Cardiac muscle cell (in vitro differentiated cells and primary cell): ENCODE results near the gene LRBA. TPM values are rescaled to one million over a fixed set of nuclear protein-coding genes. Genes with fewer than 3 reads are reported as not detected.

ENCODE experiments used
- DNase-seq, 2 donors: peaks; one replicate each; pipeline versions ENCODE4 v3.0.0 to v3.0.0-alpha.2; 2010 to 2017; ENCODE audit warnings: low read depth in 1 of 2, low spot score in 1 of 2
- H3K27ac ChIP-seq: fragments of 200-600 bp; sonication (generic); 2 replicates; pipeline ENCODE4 v1.5.1; 2016
- H3K27me3 ChIP-seq: fragments of 200-600 bp; sonication (generic); 2 replicates; pipeline ENCODE4 v1.6.0; 2016; ENCODE audit warnings: control low read depth
- H3K36me3 ChIP-seq: fragments of 200-600 bp; sonication (generic); 2 replicates; pipeline ENCODE4 v1.5.1; 2016; ENCODE audit warnings: control low read depth
- H3K4me1 ChIP-seq: fragments of 200-600 bp; sonication (generic); 2 replicates; pipeline ENCODE4 v1.8.1; 2017; ENCODE audit warnings: low read depth, mild to moderate bottlenecking, mixed run types
- H3K4me3 ChIP-seq: fragments of 200-600 bp; sonication (generic); 2 replicates; pipeline ENCODE4 v1.5.1; 2016; ENCODE audit warnings: mild to moderate bottlenecking
- H3K9me3 ChIP-seq: fragments of 200-600 bp; sonication (generic); 2 replicates; pipeline ENCODE4 v1.5.1; 2017; ENCODE audit warnings: low read depth, mild to moderate bottlenecking, control low read depth
- polyA plus RNA-seq: library from polyadenylated mRNA; unstranded; fragments of >200 nt; fragmentation: Nextera tagmentation; extraction: Ambion mirVana; gene quantifications from 2 replicates; pipeline ENCODE4 v1.2.1, GENCODE V29; 2016
- total RNA-seq: library from RNA; depleted of rRNA; stranded (reverse); fragments of >200 nt; gene quantifications from 2 replicates; pipeline ENCODE4 v1.2.3, GENCODE V29; 2016
- TF ChIP-seq, protein P1 (sequence below): IDR thresholded peaks from 2 replicates; pipeline ENCODE4 v1.5.1; 2012; ENCODE audit warnings: low read depth, mild to moderate bottlenecking, low read length

The LRBA gene
- total and polyA plus RNA-seq, 2 experiments from 2014 or later = 17.7 to 58.8 TPM

- Histone ChIP-seq H3K4me3 (no peak overlapping the region), H3K9me3 (no peaks in the 10 kb centered on the region), H3K36me3 (no peaks in the 10 kb centered on the region), H3K27me3 (no peaks in the 10 kb centered on the region), H3K4me1 (peaks cover 6% of the 10 kb centered on the region), H3K27ac (no peak overlapping the region)
- TF ChIP-seq, protein P1, sequence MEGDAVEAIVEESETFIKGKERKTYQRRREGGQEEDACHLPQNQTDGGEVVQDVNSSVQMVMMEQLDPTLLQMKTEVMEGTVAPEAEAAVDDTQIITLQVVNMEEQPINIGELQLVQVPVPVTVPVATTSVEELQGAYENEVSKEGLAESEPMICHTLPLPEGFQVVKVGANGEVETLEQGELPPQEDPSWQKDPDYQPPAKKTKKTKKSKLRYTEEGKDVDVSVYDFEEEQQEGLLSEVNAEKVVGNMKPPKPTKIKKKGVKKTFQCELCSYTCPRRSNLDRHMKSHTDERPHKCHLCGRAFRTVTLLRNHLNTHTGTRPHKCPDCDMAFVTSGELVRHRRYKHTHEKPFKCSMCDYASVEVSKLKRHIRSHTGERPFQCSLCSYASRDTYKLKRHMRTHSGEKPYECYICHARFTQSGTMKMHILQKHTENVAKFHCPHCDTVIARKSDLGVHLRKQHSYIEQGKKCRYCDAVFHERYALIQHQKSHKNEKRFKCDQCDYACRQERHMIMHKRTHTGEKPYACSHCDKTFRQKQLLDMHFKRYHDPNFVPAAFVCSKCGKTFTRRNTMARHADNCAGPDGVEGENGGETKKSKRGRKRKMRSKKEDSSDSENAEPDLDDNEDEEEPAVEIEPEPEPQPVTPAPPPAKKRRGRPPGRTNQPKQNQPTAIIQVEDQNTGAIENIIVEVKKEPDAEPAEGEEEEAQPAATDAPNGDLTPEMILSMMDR = no peak
- peak in 1 of 2 donors; percentile 44 for DNase-seq
Measured at GRCh38 chr4:150255610-150256224, 759.4 kb downstream of the LRBA start.

DNA sequence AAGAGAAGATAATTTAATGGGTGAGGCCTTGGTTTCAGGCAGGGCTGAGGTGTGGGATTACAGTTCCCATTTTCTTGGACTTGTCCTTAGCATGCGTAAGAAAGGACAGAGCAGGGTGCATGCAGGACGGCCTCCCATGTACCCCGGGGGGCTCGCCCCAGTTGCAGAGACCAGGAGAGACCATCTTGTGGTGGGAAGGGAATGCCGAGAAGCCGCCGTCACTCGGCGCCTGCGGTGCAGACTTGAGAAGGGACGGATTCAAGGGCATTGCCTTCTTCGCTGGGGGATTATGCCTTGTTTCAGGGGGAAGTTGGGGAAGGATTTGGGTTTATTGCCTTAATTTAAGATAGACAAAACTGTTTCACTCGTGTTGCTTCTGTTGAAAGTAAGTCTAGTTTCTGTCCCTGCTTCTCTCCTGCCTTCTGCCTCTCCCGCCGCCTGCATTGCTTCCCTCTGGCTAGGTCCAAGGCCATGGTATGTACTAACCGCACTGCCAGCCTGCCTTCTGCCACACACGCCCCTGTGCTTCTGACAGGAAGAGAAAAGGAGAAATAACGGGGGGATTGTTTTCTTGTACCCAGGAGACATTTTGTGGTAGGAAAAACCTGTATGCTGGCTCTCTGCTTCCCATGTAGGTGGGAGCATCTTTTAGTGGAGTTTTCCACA lies 761.0 kb downstream of the LRBA start:
- DNase-seq = no peak
- Histone ChIP-seq H3K4me3 (no peak overlapping the region), H3K4me1 (no peaks in the 10 kb centered on the region), H3K27me3 (no peaks in the 10 kb centered on the region), H3K27ac (no peak overlapping the region), H3K9me3 (no peaks in the 10 kb centered on the region), H3K36me3 (no peaks in the 10 kb centered on the region)
- TF ChIP-seq, protein P1 = no peak

DNA sequence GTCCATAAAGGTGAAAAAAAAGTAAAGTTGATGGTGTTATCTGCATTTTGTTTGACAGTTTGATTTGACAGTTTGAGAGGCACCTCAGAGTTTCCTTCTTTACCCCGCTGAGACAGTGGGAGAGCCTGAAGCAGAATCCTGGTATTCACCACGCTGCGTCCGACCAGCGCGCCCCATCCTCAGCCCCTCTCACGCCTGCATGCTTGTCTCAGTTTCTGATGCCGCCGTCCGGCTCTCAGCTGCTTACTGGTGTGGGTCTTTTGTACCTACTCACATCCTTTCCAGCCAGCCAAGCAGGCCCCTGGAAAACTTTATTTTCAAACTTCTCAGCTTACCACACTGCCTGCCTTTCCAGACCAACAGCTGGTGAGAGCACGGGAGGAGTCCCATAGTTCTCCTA lies 761.7 kb downstream of the LRBA start:
- DNase-seq = no peak
- H3K9me3 ChIP-seq = no peaks in the 10 kb centered on the region
- H3K36me3 ChIP-seq = no peaks in the 10 kb centered on the region
- TF ChIP-seq, protein P1 = no peak
- H3K27ac ChIP-seq = no peak overlapping the region
- H3K4me3 ChIP-seq = no peak overlapping the region
- no peaks in the 10 kb centered on the region for H3K27me3 ChIP-seq
- no peaks in the 10 kb centered on the region for H3K4me1 ChIP-seq

DNA sequence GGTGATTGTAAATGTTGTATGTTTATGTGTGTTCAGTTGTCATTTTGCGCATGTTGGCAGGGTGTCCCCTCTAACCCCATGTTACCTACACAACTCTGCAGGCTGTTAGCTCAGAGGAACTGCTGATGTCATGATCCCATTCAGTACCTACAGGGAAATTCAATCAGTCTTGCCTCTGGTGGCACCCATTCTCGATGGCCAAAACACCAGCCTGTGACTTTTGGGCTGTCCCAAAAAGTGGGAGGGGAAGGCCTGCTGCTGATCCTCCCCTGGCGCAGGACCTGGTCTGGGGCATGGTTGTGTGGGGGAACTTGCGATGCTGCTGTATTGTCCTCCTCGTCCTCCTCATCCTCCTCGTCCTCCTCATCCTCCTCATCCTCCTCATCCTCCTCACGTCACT lies 762.3 kb downstream of the LRBA start:
- Histone ChIP-seq H3K27ac (no peak overlapping the region), H3K9me3 (no peaks in the 10 kb centered on the region), H3K36me3 (no peaks in the 10 kb centered on the region), H3K4me1 (no peaks in the 10 kb centered on the region), H3K27me3 (no peaks in the 10 kb centered on the region), H3K4me3 (no peak overlapping the region)
- no peak for DNase-seq
- TF ChIP-seq, protein P1 = no peak

GRCh38 chr4:150252306-150252705 lies 762.8 kb downstream of the LRBA start:
- Histone ChIP-seq H3K27ac (no peak overlapping the region), H3K27me3 (no peaks in the 10 kb centered on the region), H3K4me3 (no peak overlapping the region)

More at GRCh38 chr4:150252306-150252705, 762.8 kb downstream of the LRBA start:
- no peaks in the 10 kb centered on the region for H3K4me1 ChIP-seq
- no peaks in the 10 kb centered on the region for H3K36me3 ChIP-seq
- DNase-seq = no peak
- no peaks in the 10 kb centered on the region for H3K9me3 ChIP-seq
- TF ChIP-seq, protein P1 = no peak
